A204.1 (cell line): Measurements from ENCODE around the gene DRD3.

Experiments
- FAIRE-seq: peaks from 2 replicates; lab custom pipeline; 2012; peaks lifted over from hg19 to GRCh38; lab: Jason Lieb, UNC

DRD3 gene

GRCh38 chr3:114178770-114179368, at the start of gene DRD3:
Gene DRD3 (minus strand): TSS chr3:114179052. CDS start chr3:114171992, 7,060 bp downstream.
- FAIRE-seq: no peak

GRCh38 chr3:114227076-114227475, 48.2 kb upstream of the DRD3 start:
- no peak for FAIRE-seq

GRCh38 chr3:114226313-114226712, 47.5 kb upstream of the DRD3 start:
- FAIRE-seq: no peak

GRCh38 chr3:114223143-114223542, 44.3 kb upstream of the DRD3 start:
- no peak for FAIRE-seq

GRCh38 chr3:114221881-114222264, 43.0 kb upstream of the DRD3 start:
- no peak for FAIRE-seq

GRCh38 chr3:114221165-114221880, 42.5 kb upstream of the DRD3 start:
- no peak for FAIRE-seq

- no peak for FAIRE-seq
Observed at GRCh38 chr3:114219741-114220140, 40.9 kb upstream of the DRD3 start.

GRCh38 chr3:114218578-114219185, 39.8 kb upstream of the DRD3 start:
- no peak for FAIRE-seq

- FAIRE-seq: no peak
Observed at GRCh38 chr3:114218006-114218405, 39.2 kb upstream of the DRD3 start.

GRCh38 chr3:114217266-114217665, 38.4 kb upstream of the DRD3 start:
- FAIRE-seq: no peak

- no peak for FAIRE-seq
Observed at GRCh38 chr3:114216186-114216970, 37.5 kb upstream of the DRD3 start.

- FAIRE-seq: no peak
Observed at GRCh38 chr3:114214542-114215341, 35.9 kb upstream of the DRD3 start.

- no peak for FAIRE-seq
Observed at GRCh38 chr3:114213627-114214541, 35.0 kb upstream of the DRD3 start.

GRCh38 chr3:114213292-114213626, 34.4 kb upstream of the DRD3 start:
- no peak for FAIRE-seq

GRCh38 chr3:114212646-114213045, 33.8 kb upstream of the DRD3 start:
- FAIRE-seq: no peak

- no peak for FAIRE-seq
Observed at GRCh38 chr3:114207768-114208167, 28.9 kb upstream of the DRD3 start.

GRCh38 chr3:114206342-114206741, 27.5 kb upstream of the DRD3 start:
- FAIRE-seq: no peak

GRCh38 chr3:114205541-114205940, 26.7 kb upstream of the DRD3 start:
- FAIRE-seq: no peak

GRCh38 chr3:114194750-114195149, 15.9 kb upstream of the DRD3 start:
- FAIRE-seq: no peak

- no peak for FAIRE-seq
Observed at GRCh38 chr3:114192136-114192535, 13.3 kb upstream of the DRD3 start.

GRCh38 chr3:114186501-114186900, 7.6 kb upstream of the DRD3 start:
- no peak for FAIRE-seq
